ENCODE data around the gene TRIM44. TPM values are rescaled to one million over a fixed set of nuclear protein-coding genes. Genes with fewer than 3 reads are reported as not detected.

The TRIM44 gene
- total RNA-seq, 6 experiments from 2014 or later: 13.9 to 37.1 (median 31.9) TPM

GRCh38 chr11:35617316-35617686, 45.3 kb upstream of the TRIM44 start:
- H3K36me3 ChIP-seq: no peaks in the 10 kb centered on the region
- peaks cover 0 to 5% of the 10 kb centered on the region in 2 donors for H3K27me3 ChIP-seq
- intact Hi-C loops (cut with DNase I): loop anchor here (5.0 to 10.0 kb wide), 5 partner anchors 198 to 648 kb away; no protein-coding TSS in a partner anchor
- no peaks in the 10 kb centered on the region for H3K9me3 ChIP-seq
- TF ChIP-seq CTCF (IDR thresholded peaks at IDR 0.05) (no peak), POLR2A (IDR thresholded peaks at IDR 0.05) (no peak)
- H3K27ac ChIP-seq: no peak overlapping the region
- DNase-seq: no peak
- no peak for ATAC-seq
- H3K4me3 ChIP-seq: no peak overlapping the region
- 57% methylated on average over 7 of the region's 7 CpGs for WGBS (ENCODE audit: insufficient coverage, low coverage, low lambda C conversion rate, missing lambda C conversion rate)
- peaks cover 0 to 22% (median 4%) of the 10 kb centered on the region in 4 donors for H3K4me1 ChIP-seq

DNA sequence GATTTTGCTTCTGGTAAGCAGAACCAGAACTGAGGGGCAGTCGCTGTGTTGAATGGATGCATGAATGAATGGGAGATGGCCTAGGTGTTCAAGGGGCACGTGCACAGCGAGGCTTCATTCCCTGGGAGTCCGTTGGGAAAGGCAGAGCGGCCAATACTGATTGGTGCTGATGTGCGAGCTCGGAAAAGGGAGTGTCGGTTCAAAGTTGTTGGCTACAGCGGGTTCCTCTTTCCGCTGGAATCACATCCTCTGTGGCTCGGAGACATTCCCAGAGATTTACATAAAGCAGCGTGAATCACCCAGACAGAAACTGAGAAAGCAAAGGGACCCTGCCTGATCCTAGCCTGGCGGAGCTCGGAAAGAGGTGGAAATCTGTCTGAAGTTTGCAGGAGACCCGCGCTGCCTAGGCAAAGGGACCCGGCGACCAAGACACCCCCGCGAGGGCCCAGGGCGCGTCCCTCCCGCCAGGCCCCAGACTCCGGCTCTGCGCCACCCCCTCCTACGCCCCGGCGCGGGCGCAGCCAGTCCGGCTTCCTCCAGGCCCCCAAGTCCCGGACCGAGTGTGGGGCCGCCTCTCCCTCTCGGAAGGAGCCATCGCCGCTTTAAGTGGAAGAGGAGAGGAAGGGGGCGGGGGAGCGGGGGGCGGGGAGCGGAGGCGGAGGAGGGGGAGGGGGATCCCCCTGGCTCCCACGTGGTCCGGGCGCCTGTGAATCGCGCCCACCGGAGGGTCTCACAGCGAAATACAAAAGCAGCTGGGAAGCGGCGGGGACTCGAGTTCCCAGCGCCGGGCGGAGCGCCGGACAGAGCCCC, 44.7 kb upstream of the TRIM44 start, which contains the start of gene FJX1:
Gene FJX1, plus strand, starts transcription at position 774 of the 810 bp plus-strand sequence. CDS start 177 bp downstream, outside the sequence.
- intact Hi-C loops (cut with DNase I): loop anchor here (5.0 to 10.0 kb wide), 5 partner anchors 197 to 647 kb away; no protein-coding TSS in a partner anchor
- DNase-seq (peak; percentile 49 to 57 (median 55)), ATAC-seq (peak; percentile 49 to 64 (median 58))
- no peaks in the 10 kb centered on the region for H3K9me3 ChIP-seq
- H3K27me3 ChIP-seq: peaks cover 0 to 5% of the 10 kb centered on the region in 2 donors
- TF ChIP-seq CTCF (IDR thresholded peaks at IDR 0.05) (no peak), POLR2A (IDR thresholded peaks at IDR 0.05) (no peak)
- WGBS (ENCODE audit: insufficient coverage, low coverage, low lambda C conversion rate, missing lambda C conversion rate): 9% methylated on average over 20 of the region's 57 CpGs
- peak within 1 kb of the TSS; percentile 41 to 83 (median 45) for H3K27ac ChIP-seq
- H3K4me3 ChIP-seq: peak within 1 kb of the TSS; percentile 39 to 60 (median 45)
- H3K36me3 ChIP-seq: no peaks in the 10 kb centered on the region
- peaks cover 0 to 22% (median 4%) of the 10 kb centered on the region in 4 donors for H3K4me1 ChIP-seq

- DNase-seq: peak; percentile 49 to 50 (median 49)
- H3K27me3 ChIP-seq: peaks cover 0 to 5% of the 10 kb centered on the region in 2 donors
- TF ChIP-seq CTCF (IDR thresholded peaks at IDR 0.05): peak in 1 of 4 donors; percentile 18
- TF ChIP-seq POLR2A (IDR thresholded peaks at IDR 0.05): no peak
- ATAC-seq: peak; percentile 25 to 59 (median 54)
- no peaks in the 10 kb centered on the region for H3K36me3 ChIP-seq
- no peaks in the 10 kb centered on the region for H3K9me3 ChIP-seq
- H3K27ac ChIP-seq: peak overlapping the region; percentile 41 to 83 (median 45)
- peaks cover 0 to 22% (median 4%) of the 10 kb centered on the region in 4 donors for H3K4me1 ChIP-seq
- peak overlapping the region; percentile 39 to 60 (median 45) for H3K4me3 ChIP-seq
- intact Hi-C loops (cut with DNase I): loop anchor here (5.0 to 10.0 kb wide), 5 partner anchors 196 to 646 kb away; no protein-coding TSS in a partner anchor
- WGBS (ENCODE audit: insufficient coverage, low coverage, low lambda C conversion rate, missing lambda C conversion rate): no CpG with 5 or more reads among the region's 91 CpGs
These were observed 44.0 kb upstream of the TRIM44 start for GRCh38 chr11:35618497-35619115.

DNA sequence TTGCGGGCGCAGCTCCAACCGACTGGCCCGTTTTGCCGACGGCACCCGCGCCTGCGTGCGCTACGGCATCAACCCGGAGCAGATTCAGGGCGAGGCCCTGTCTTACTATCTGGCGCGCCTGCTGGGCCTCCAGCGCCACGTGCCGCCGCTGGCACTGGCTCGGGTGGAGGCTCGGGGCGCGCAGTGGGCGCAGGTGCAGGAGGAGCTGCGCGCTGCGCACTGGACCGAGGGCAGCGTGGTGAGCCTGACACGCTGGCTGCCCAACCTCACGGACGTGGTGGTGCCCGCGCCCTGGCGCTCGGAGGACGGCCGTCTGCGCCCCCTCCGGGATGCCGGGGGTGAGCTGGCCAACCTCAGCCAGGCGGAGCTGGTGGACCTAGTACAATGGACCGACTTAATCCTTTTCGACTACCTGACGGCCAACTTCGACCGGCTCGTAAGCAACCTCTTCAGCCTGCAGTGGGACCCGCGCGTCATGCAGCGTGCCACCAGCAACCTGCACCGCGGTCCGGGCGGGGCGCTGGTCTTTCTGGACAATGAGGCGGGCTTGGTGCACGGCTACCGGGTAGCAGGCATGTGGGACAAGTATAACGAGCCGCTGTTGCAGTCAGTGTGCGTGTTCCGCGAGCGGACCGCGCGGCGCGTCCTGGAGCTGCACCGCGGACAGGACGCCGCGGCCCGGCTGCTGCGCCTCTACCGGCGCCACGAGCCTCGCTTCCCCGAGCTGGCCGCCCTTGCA, 43.3 kb upstream of the TRIM44 start:
- Histone ChIP-seq H3K9me3 (no peaks in the 10 kb centered on the region), H3K27ac (peak overlapping the region in 2 of 3 donors; percentile 45 to 83), H3K4me3 (peak overlapping the region; percentile 39 to 60 (median 45)), H3K36me3 (no peaks in the 10 kb centered on the region), H3K27me3 (peaks cover 0 to 5% of the 10 kb centered on the region in 2 donors), H3K4me1 (peaks cover 0 to 22% (median 4%) of the 10 kb centered on the region in 4 donors)
- peak; percentile 35 to 65 (median 48) for ATAC-seq
- intact Hi-C loops (cut with DNase I): loop anchor here (5.0 to 10.0 kb wide), 5 partner anchors 196 to 646 kb away; no protein-coding TSS in a partner anchor
- TF ChIP-seq CTCF (IDR thresholded peaks at IDR 0.05) (no peak), POLR2A (IDR thresholded peaks at IDR 0.05) (no peak)
- WGBS (ENCODE audit: insufficient coverage, low coverage, low lambda C conversion rate, missing lambda C conversion rate): 2% methylated on average over 10 of the region's 84 CpGs
- peak; percentile 40 to 63 (median 50) for DNase-seq

All from right lobe of liver (tissue), 6 donors.